ENCODE results near the gene ABCA3.
"Not testable (repeated sequence)": the region's sequence is repeated elsewhere in the genome, so short reads cannot be mapped to it uniquely, and the experiment has no call there.

Gene ABCA3

DNA sequence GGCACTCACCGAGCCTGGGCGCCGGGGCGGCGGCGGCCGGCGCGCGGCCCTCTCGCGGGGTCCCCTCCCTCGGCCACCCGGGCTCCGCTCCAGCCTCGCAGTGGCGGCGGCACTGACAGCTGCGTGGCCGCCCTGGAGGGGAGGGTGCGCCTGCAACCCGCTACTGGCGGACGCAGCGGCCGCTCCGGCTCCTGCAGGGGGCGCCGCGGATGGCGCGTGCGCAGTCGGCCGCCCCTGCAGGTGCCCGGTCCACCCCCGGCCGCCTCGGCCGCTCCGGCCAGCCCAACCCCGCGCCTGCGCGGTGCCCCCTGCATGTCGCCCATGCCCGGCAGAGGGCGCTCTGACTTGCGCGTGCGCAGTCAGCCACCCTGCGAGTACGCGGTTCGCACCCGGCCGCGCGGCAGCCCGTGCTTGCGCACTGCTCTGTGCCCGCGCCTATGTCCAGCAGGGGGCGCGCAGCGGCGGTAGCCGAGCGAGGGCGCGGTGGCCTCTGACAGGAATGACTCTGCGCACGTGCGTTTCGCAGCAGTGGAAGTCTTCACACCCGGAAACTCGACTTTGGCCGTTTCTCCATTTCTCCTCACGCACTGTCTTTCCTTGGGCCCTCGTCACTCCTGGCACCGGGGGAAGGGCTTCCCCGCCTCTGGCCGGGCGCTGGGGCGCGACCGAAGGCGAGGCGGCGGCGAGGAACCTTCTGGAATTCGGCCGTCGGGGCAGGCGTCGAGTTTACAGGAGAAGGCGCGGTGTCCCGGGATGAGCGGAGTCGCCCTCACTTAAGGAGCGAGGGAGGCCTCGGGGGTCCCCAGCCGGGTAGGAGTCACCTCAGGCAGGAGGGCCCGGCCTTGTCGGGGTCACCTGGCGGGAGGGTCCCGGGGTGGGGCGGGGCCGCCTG, at the start of gene ABCA3:
ABCA3 (minus strand) TSS at position 165 of the 892 bp plus-strand sequence. CDS start 14,262 bp downstream, outside the sequence.
- DNase-seq, result peak; percentile 82

GRCh38 chr16:2388875-2389433, 48.4 kb upstream of the ABCA3 start:
- no peak for DNase-seq

DNA sequence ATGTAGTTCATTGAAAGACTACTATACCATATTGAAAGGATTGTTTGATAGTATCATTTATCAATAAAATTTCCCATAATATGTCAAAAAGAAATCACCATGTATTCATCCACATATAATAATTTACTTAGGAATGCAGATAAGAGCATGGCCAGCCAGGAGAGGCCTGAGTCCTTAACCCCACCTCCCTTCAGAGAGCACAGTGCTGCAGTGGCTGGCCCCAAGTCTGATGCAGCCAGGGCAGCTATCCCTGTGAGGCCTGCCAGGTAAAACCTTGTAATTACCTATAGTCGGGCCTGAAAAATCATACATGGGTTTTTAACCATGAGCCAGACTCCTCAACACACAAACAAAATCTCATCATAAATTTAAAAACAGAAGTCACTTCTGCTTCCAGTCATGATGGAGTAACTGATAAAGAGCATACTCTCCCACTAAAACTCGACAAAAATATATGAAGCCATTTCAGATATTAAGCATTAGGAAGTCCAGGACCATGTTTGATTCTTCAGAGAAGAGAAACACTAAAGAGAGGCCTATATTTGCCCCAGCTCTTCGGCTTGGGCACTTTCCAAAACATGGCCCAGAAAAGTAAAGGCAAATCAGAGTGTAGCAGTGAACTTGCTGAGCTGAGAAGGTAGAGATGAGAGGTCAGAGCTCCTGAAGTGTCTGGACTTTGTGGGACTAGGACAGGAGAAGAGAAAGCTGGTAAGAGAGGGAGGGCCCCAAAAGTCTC, 47.8 kb upstream of the ABCA3 start:
- DNase-seq, result no peak

DNA sequence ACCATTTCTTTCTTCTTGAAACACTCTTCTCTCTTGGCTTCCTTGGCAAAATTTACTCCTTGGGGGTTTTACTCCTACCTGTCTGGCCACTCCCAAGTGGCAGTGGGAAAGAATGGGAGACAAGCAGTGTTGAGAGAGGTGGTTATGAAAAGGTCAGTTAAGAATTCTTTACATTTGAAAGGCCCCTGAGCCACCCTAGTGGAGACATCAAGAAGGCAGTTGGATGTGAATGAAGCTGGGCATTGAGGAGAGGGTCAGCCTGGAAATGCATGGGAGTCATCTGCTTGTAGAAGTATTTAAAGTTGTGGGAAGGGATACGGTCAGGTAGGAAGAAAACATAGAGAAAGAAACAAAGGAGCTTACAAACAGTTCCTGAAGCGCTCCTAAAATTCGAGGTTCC, 46.5 kb upstream of the ABCA3 start:
- no peak for DNase-seq

DNA sequence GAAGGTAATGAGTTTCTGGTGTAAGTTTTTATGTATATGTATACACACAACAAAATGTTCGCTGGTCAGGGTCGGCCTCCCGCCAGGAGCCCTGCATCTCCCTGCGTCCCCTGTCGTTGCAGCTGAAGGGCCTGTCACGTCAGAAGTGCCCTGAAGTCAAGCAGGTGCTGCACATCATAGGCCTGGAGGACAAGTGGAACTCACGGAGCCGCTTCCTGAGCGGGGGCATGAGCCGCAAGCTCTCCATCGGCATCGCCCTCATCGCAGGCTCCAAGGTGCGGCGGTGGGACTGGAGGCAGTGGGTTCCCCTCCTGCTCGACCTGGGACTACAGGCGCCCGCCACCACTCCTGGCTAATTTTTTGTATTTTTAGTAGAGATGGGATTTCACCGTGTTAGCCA, 45.5 kb upstream of the ABCA3 start:
- not testable (repeated sequence) for DNase-seq

- DNase-seq, result no peak
These were observed 44.8 kb upstream of the ABCA3 start for GRCh38 chr16:2385190-2385836.

GRCh38 chr16:2384426-2384825, 43.9 kb upstream of the ABCA3 start:
- no peak for DNase-seq

DNA sequence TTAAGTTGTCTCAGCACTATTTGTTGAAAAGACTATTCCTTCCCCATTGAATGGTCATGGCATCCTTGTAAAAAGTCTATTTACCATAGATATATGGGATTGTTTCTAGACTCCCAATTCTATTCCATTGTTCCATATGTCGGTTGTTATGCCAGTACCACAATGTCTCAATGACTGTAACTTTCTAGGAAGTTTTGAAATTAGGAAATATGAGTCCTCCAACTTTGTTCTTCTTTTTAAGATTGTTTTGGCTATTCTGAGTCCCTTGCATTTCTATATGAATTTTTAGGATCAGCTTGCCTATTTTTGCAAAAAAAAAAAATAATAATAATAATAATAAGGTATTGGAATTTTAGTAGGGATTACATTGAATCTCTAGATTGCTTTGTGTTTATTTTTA, 43.0 kb upstream of the ABCA3 start:
- DNase-seq, result no peak

- DNase-seq, result no peak
These were observed 34.1 kb upstream of the ABCA3 start for GRCh38 chr16:2374644-2375043.

DNA sequence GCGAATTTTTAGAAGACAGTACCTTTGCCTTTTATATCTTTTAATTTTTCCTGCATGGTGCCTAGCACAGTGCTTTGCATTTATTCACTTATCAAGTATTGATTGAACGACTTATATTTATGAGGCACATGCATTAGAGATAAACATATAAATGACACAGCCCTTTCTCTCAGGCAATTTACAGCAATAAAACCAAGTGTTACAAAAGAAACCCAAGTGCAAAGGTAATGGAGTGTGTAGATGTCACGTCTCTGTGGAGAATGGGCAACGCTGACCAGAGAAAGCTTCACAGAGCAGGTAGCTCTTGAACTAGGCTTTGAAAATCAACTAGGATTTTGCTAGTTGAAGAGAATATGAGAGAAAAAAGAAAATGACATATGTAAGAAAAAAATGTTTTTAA, 32.6 kb upstream of the ABCA3 start:
- no peak for DNase-seq

- no peak for DNase-seq
These were observed 32.2 kb upstream of the ABCA3 start for GRCh38 chr16:2372684-2373083.

DNA sequence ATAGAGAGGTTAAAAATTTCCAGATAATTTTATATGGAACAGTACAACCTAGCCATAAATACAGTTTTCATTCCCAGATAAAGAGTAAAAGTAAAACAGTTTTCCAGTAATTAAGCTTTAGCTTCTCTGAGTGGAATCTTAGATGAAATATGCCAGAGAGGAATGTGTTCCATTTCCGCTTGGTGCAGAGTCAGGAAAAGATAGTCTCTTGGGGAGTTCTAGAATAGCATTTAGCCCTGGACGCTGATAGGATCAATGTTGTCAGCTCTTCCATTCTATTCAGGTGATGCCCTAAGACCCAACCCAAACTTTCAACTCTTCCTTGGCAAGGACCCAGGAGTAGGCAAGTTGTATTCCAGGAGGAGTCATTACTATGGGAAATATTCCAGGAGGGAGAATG, 30.9 kb upstream of the ABCA3 start:
- peak; percentile 70 for DNase-seq

DNA sequence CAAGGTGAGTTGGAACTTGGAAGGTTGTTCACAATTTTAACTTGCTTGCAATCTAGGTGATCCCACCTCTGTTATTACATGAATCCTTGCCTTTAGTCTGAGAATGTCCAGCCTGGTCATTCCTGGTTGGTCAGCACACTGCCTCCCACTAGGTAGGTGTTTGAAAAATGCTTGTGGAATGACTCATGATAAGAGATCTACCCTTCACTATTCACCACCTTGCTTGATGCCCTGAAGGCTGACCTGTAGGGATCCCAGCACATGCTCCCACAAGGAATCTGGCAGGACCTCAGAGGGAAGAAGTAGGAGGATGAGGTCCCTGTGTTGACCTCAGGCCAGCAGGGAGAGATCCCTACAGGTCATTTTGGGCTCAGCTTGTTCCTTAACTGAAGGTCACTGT, 30.2 kb upstream of the ABCA3 start:
- DNase-seq, result peak; percentile 84

DNA sequence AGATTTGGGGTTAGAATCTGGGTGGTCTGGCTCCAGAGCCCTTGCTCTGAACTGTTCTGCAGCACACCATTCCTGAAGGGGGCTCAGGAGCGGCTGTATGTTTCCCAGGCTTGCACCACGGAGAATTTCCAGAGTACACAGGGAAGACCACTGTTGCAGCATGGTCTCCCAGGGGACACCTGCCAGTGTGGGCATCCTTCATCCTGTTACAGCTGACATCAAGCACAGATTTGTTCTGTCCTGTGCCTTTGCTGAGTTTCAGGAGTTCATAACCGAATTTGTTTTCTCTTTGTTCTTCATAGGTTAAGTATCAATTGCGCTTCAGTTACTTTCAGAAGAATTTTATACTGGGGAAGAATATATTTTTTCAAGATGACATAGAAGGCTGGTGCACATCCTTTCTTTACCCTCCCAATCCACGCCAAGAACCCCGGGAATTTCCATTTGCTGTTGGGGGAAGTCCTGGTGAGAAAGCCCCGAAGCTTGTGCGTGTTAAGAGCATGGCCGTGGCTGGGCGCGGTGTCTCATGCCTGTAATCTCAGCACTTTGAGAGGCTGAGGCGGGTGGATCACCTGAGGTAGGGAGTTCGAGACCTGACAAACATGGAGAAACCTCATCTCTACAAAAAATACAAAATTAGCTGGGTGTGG, 26.3 kb upstream of the ABCA3 start:
- no peak for DNase-seq

DNA sequence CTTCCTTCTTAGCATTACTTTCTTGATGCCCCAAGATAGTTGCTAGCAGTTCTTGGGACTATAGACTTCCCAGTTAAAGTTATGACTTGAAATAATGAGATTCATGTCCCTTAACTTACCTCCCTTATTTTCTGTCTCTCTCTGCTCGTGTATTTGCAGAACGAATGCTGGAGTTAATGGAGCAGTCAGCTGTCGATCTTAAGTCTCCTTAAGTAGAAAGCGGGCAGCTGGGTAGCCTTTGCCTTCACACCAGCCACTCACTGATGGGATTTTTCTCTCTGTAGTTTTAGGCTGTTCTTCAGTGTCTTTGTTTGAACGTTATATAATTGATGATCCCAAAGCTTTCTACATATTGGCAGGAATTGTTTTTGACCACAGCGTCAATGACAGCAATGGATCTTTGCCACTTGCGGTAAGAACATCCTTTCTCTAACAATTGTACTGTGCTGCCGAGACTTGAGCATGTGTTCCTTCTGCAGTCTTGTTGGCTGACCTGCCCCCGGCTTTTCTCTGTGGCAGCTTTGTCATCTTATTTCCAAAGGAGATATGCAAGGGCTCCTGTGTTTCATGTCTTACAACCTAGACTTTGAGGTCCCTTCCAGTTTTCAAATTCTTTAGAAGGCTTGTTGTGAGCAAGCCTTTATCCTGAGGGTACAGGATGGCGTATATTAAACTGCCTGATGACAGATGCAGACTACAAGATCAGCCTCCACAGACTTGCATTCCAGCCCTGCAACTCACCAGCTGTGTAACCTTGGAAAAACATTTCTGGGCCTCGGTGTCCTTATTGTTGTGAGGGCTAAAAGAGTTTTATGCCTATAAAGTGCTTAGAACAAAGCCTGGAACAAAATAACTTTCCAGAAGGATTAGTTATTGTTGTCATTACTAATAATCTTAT, 25.1 kb upstream of the ABCA3 start:
- DNase-seq, result peak; percentile 58

GRCh38 chr16:2364638-2365210, 24.2 kb upstream of the ABCA3 start:
- DNase-seq, result peak; percentile 38

DNA sequence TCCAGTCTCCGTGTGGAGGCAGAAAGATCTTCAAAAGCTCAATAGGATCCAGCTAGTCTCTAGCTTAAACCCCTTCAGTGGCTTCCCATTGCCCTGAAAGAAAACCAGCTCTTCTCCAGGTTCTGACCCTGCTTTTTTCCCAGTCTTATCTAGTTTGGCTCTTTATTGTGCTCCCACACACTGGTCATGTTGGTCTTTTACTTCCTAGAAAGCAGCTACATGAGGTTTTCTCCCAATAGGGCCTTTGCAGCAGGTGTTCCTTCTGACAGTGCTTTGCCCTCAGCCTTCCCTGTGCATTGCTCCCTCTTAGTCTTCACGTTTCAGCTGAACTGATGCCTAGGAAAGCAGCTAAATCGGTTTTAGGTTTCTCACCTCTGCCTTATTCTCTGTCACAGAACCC, 21.7 kb upstream of the ABCA3 start:
- no peak for DNase-seq

- no peak for DNase-seq
These were observed 20.6 kb upstream of the ABCA3 start for GRCh38 chr16:2361129-2361528.

DNA sequence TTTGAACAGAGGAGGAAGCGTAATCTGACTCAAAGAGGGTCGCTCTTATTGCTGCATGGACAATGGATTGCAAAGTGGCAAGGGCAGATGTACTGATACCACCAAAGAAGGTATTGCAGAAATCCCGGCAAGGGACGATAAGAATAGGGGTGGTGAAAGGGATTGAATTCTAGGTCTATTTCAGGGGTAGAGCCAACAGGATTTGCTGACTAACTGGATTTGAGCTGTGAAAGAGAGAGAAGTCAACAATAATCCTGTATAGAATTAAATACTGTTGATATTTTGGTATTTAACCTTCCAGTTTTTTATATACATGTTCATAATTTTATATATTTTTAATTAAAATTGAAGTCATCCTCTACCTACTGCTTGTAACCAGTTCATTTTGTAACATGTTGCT, 19.4 kb upstream of the ABCA3 start:
- DNase-seq, result no peak

DNA sequence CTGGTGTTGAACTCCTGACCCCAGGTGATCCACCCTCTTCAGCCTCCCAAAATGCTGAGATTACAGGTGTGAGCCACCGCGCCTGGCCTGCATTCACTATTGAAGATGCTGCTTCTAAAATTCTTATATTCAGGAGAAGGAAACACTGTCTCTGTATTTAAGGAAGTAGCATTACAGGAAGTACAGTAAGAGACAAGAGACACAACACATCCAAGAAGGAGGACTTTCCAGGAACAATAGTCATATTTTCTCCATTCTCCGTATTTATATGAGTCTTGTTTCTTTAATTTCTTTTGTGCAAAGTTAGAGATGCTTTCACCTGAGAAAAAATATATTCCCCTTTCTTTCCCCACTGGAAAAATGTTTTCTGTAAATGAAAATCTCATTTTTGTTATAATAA, 18.3 kb upstream of the ABCA3 start:
- no peak for DNase-seq

DNA sequence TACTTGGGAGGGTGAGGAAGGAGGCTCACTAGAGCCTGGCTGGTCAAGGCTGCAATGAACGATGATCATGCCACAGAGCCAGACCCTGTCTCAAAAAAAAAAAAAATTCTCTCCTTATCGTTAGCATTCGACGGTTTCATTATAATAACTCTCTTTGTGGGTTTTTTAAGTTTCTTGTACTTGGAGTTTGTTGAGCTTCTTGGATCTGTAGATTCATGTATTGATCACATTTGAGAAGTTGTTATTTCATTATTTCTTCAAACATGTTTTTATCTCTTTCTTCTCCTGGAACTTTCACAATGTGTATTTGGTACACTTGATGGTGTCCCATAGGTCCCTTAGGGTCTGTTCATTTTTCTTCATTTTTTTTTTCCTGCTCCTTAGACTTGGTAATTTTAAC, 16.8 kb upstream of the ABCA3 start:
- DNase-seq, result no peak

Data from NCI-H226 (cell line).